C4-2B (cell line): ENCODE measurements around the gene CD244.

Experiments used
- ZFX ChIP-seq: fragments of 450-650 bp; IDR thresholded peaks from 2 replicates; pipeline ENCODE4 v1.6.1; 2017
- TF ChIP-seq, protein P1 (sequence below): fragments of 450-650 bp; conservative IDR thresholded peaks from 2 replicates; pipeline ENCODE4 v1.5.1; 2017; ENCODE audit warnings: mild to moderate bottlenecking

DNA sequence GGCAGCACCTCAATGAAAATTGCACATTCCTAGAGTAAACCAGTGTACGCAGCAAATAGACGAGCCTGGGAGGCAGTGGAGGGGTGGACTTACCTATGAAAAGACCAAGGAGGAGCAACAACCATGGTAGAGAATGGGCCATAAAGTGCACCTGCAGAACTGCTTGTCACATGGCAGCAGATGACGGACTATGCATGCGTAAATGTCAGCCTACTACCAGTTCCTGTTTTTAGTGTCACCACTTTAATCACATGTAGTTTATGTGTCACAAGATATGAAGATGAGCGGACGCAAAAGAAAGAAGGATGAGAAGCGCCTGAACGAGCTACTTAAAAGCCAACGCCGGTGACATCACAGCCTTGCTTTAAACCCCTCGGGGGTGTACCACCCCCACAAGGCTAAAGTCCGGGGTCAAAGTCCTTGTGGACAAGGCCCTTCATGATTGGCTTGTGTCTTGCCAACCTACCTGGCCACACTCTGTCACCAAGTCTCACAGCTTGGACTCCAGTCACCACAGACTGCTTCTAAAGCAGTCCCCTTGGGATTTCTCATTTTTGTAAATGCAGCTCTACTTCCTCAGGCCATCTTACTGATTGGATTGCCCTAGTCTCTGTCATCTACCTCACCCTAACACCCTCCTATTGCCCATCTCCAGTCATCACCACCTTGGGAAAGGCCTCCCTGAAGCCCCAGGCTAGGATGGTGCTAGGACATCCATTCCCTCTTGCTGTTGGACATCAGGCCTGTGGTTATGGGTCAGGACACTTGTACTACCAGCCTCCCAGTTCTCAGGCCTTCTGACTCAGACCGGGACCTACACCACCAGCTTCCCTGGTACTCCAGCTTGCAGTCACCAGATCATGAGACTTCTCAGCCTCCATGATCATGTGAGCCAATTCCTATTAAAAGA is 72.7 kb downstream of the CD244 start:
- TF ChIP-seq, protein P1, sequence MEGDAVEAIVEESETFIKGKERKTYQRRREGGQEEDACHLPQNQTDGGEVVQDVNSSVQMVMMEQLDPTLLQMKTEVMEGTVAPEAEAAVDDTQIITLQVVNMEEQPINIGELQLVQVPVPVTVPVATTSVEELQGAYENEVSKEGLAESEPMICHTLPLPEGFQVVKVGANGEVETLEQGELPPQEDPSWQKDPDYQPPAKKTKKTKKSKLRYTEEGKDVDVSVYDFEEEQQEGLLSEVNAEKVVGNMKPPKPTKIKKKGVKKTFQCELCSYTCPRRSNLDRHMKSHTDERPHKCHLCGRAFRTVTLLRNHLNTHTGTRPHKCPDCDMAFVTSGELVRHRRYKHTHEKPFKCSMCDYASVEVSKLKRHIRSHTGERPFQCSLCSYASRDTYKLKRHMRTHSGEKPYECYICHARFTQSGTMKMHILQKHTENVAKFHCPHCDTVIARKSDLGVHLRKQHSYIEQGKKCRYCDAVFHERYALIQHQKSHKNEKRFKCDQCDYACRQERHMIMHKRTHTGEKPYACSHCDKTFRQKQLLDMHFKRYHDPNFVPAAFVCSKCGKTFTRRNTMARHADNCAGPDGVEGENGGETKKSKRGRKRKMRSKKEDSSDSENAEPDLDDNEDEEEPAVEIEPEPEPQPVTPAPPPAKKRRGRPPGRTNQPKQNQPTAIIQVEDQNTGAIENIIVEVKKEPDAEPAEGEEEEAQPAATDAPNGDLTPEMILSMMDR = no peak
- TF ChIP-seq ZFX = no peak
